ENCODE results near the gene SRP19. TPM values are rescaled to one million over a fixed set of nuclear protein-coding genes. Genes with fewer than 3 reads are reported as not detected.

SRP19 gene
- total and polyA plus RNA-seq, 9 of the 15 experiments (the other 6 are each of a cell fraction or from before 2014, with no cell fraction given), result 52.3 to 357 (median 146) TPM

DNA sequence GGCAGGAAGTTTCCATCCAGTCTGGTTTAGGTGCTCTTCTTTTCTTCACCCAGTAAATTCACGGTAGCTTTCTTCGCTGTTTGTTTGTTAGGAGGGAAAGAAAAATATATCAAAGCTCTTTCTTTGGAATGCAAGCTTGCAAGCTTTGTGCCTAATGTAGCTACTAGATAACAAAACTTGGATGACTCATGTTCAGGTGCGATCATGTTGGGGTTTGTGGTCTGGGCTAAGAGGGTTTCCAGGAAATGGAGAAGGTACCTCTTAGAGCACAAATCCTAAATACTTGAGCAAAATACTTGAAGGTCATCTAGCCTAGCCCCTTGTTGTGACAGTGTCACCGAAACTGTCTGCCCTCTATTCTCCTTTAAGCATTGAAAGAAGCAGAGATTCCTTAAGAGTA is 17.7 kb downstream of the SRP19 start (continued):
- TF ChIP-seq, protein P1, sequence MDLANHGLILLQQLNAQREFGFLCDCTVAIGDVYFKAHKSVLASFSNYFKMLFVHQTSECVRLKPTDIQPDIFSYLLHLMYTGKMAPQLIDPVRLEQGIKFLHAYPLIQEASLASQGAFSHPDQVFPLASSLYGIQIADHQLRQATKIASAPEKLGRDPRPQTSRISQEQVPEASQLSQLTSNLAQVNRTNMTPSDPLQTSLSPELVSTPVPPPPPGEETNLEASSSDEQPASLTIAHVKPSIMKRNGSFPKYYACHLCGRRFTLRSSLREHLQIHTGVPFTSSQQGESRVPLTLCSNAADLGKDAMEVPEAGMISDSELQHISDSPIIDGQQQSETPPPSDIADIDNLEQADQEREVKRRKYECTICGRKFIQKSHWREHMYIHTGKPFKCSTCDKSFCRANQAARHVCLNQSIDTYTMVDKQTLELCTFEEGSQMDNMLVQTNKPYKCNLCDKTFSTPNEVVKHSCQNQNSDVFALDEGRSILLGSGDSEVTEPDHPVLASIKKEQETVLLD (IDR thresholded peaks at IDR 0.05), result no peak
- TF ChIP-seq CREBBP (IDR thresholded peaks at IDR 0.05; ENCODE audit: low read depth, low read length) (no peak), TSC22D4 (tag; IDR thresholded peaks at IDR 0.05) (no peak), TFE3 (CRISPR knock-in tag; IDR thresholded peaks at IDR 0.05) (no peak), ZNF699 (CRISPR knock-in tag; IDR thresholded peaks at IDR 0.05; ENCODE audit: insufficient replicate concordance) (no peak), ZBTB43 (CRISPR knock-in tag; IDR thresholded peaks at IDR 0.05) (no peak), CBX5 (IDR thresholded peaks at IDR 0.05; ENCODE audit: borderline replicate concordance, low read depth) (no peak), KDM4B (IDR thresholded peaks at IDR 0.05; ENCODE audit: borderline replicate concordance in 2 of 2, low read depth in 1 of 2) (no peak), ZNF316 (IDR thresholded peaks at IDR 0.05) (peak; percentile 43; the same call in 1 of the 2 replicates), SIRT6 (IDR thresholded peaks at IDR 0.05; ENCODE audit: low read depth, low read length) (no peak), POLR2B (IDR thresholded peaks at IDR 0.05; ENCODE audit: low read depth, partially characterized antibody) (no peak), ZNF41 (CRISPR knock-in tag; conservative IDR thresholded peaks at IDR 0.05) (no peak), SMAD2 (IDR thresholded peaks at IDR 0.05; ENCODE audit: low read depth, low read length) (no peak), E2F6 (IDR thresholded peaks at IDR 0.05; ENCODE audit: borderline replicate concordance in 1 of 2, extremely low read depth in 1 of 2, insufficient read depth in 1 of 2, insufficient read length in 1 of 2, low read depth in 1 of 2, low read length in 1 of 2, poor library complexity in 1 of 2, severe bottlenecking in 1 of 2) (no peak), SMARCA4 (IDR thresholded peaks at IDR 0.05) (peak; percentile 93), NFE2L1 (tag; IDR thresholded peaks at IDR 0.05; ENCODE audit: borderline replicate concordance, low read depth) (no peak), ARNT (IDR thresholded peaks at IDR 0.05) (0 out of 4 replicates have a peak, but pooled peaks of 1 of the 2 experiments have one; percentile 29), LCOR (CRISPR knock-in tag; IDR thresholded peaks at IDR 0.05) (0 out of 2 replicates have a peak, but pooled peaks have one; percentile 36), KDM2B (CRISPR knock-in tag; IDR thresholded peaks at IDR 0.05) (no peak), PHB (CRISPR knock-in tag; IDR thresholded peaks at IDR 0.05) (no peak)
- TF ChIP-seq, protein P2, sequence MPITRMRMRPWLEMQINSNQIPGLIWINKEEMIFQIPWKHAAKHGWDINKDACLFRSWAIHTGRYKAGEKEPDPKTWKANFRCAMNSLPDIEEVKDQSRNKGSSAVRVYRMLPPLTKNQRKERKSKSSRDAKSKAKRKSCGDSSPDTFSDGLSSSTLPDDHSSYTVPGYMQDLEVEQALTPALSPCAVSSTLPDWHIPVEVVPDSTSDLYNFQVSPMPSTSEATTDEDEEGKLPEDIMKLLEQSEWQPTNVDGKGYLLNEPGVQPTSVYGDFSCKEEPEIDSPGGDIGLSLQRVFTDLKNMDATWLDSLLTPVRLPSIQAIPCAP (CRISPR knock-in tag; IDR thresholded peaks at IDR 0.05; ENCODE audit: borderline replicate concordance), result no peak
- TF ChIP-seq, protein P3, sequence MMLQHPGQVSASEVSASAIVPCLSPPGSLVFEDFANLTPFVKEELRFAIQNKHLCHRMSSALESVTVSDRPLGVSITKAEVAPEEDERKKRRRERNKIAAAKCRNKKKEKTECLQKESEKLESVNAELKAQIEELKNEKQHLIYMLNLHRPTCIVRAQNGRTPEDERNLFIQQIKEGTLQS (IDR thresholded peaks at IDR 0.05), result peak; percentile 93
- TF ChIP-seq, protein P3 (CRISPR knock-in tag; conservative IDR thresholded peaks at IDR 0.05), result peak; percentile 68; the same call in 1 of the 2 replicates
